GM10847 (cell line): ENCODE data around the gene ARAP3.

Experiments
- POLR2A ChIP-seq: IDR thresholded peaks from 2 replicates; pipeline ENCODE4 v1.6.1; 2011; ENCODE audit not compliant: insufficient read length; ENCODE audit errors: extremely low read depth

The ARAP3 gene

GRCh38 chr5:141681695-141682641 is at the start of gene ARAP3:
TSS of gene ARAP3 (minus strand) at chr5:141682230. CDS start at chr5:141680486, 1,744 bp downstream.
- no peak for TF ChIP-seq POLR2A

GRCh38 chr5:141729387-141730006 is 47.5 kb upstream of the ARAP3 start:
- TF ChIP-seq POLR2A, result no peak

GRCh38 chr5:141725891-141726290 is 43.9 kb upstream of the ARAP3 start:
- no peak for TF ChIP-seq POLR2A

- TF ChIP-seq POLR2A, result no peak
These were observed 40.2 kb upstream of the ARAP3 start for GRCh38 chr5:141722266-141722665.

GRCh38 chr5:141717043-141717442 is 35.0 kb upstream of the ARAP3 start:
- no peak for TF ChIP-seq POLR2A

- no peak for TF ChIP-seq POLR2A
These were observed 34.4 kb upstream of the ARAP3 start for GRCh38 chr5:141716468-141716867.

- TF ChIP-seq POLR2A, result no peak
These were observed 34.0 kb upstream of the ARAP3 start for GRCh38 chr5:141716009-141716408.

- TF ChIP-seq POLR2A, result no peak
These were observed 33.4 kb upstream of the ARAP3 start for GRCh38 chr5:141715346-141715905.

- no peak for TF ChIP-seq POLR2A
These were observed 32.7 kb upstream of the ARAP3 start for GRCh38 chr5:141714542-141715310.

- no peak for TF ChIP-seq POLR2A
These were observed 31.7 kb upstream of the ARAP3 start for GRCh38 chr5:141713616-141714309.

GRCh38 chr5:141711687-141712086 is 29.7 kb upstream of the ARAP3 start:
- no peak for TF ChIP-seq POLR2A

- no peak for TF ChIP-seq POLR2A
These were observed 27.8 kb upstream of the ARAP3 start for GRCh38 chr5:141709699-141710267.

GRCh38 chr5:141708016-141708415 is 26.0 kb upstream of the ARAP3 start:
- TF ChIP-seq POLR2A, result no peak

- TF ChIP-seq POLR2A, result no peak
These were observed 25.5 kb upstream of the ARAP3 start for GRCh38 chr5:141707510-141707909.

GRCh38 chr5:141706121-141706520 is 24.1 kb upstream of the ARAP3 start:
- TF ChIP-seq POLR2A, result no peak

- no peak for TF ChIP-seq POLR2A
These were observed 23.4 kb upstream of the ARAP3 start for GRCh38 chr5:141705469-141705868.
